SW480 (cell line): ENCODE data around the gene YPEL1.
"Not testable (repeated sequence)": the region's sequence is repeated elsewhere in the genome, so short reads cannot be mapped to it uniquely, and the experiment has no call there.

ENCODE experiments used
- DNase-seq: peaks from one replicate; pipeline ENCODE4 v3.0.0-alpha.2; 2016; ENCODE audit warnings: low spot score

Gene YPEL1

DNA sequence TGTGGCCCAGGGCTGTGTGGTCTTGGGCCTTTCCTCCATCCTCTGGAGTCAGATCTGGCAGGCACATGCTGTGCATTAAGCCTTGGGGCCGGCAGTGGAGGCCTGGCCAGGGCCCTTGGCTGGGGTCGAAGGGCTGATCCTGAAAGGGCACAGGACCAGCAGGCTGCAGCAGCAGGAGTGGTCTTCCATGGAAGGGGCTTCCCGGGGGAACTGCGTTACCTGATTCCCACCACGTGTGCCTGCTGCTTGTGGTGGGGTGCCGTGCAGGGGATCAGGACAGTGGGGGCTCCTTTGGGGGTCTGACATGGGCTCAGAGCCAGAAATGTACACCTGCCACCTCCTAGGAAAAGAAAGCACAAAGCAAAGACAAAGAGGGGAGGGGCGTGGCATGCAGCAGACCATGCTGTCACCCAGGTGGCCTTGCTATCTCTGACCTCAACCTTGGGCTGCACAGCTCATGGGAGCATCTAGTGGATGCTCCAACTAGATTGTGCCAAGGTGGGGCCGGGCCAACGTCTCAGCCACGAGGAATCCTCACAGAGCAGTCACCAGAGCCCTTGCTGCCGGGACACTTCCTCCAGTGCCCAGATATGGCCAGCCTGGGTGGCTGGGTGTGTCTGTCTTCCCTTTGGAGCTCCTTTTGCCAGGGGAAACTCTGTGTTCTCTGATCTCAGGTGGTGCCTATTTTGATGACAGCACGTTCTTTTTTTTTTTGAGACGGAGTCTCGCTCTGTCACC is 17.9 kb upstream of the YPEL1 start:
- no peak for DNase-seq

- DNase-seq, result no peak
Observed at GRCh38 chr22:21752276-21752675, 16.7 kb upstream of the YPEL1 start.

GRCh38 chr22:21745948-21746347 is 10.4 kb upstream of the YPEL1 start:
- no peak for DNase-seq

DNA sequence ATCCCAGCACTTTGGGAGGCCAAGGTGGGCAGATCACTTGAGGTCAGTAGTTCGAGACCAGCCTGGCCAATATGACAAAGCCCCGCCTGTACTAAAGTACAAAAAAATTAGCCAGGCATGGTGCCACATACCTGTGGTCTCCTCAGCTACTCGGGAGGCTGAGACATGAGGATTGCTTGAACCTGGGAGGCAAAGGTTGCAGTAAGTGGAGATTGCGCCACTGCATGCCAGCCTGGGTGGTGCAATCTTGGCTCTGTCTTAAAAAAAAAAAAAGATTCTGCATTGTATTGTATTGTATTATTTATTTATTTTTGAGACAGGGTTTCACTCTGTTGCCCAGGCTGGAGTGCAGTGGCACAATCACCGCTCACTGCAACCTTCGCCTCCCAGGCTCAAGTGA is 9.3 kb upstream of the YPEL1 start:
- not testable (repeated sequence) for DNase-seq

GRCh38 chr22:21741790-21742189 is 6.2 kb upstream of the YPEL1 start:
- no peak for DNase-seq

GRCh38 chr22:21741059-21741458 is 5.5 kb upstream of the YPEL1 start:
- no peak for DNase-seq

- DNase-seq, result no peak
Observed at GRCh38 chr22:21739828-21740377, 4.3 kb upstream of the YPEL1 start.

GRCh38 chr22:21738966-21739365 is 3.4 kb upstream of the YPEL1 start:
- DNase-seq, result no peak

GRCh38 chr22:21738081-21738480 is 2.5 kb upstream of the YPEL1 start:
- no peak for DNase-seq

GRCh38 chr22:21736948-21737347 is 1.4 kb upstream of the YPEL1 start:
- DNase-seq, result no peak

DNA sequence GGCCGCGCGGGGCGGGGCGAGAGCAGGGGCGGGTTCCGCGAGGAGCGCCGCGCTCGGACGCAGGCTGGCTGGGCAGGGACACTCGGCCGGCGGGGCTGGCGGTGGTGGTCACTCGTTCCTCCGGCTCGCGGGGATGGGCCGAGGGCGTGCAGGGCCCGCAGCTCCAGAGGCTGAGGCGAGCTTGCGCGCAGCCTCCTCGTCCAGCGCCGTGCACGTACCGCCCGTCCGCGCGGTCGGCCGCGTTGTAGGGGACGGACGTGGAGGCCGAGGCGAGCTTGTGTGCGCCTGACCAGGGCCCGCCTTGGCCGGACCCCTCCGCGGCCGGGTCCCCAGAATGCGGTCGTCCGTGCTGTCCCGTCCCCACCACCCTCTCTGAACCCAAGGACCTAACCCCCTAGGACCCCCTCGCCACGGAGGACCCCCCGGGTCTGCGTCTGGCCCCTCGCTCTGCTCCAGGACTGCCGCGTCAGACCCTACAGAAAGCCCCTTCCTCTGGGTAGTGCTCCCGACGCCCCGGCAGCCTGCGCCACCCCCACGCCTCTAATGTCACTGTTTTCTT is 569 bp upstream of the YPEL1 start:
- no peak for DNase-seq

GRCh38 chr22:21734540-21735199 is 924 bp downstream of the YPEL1 start:
- DNase-seq, result peak; percentile 31

DNA sequence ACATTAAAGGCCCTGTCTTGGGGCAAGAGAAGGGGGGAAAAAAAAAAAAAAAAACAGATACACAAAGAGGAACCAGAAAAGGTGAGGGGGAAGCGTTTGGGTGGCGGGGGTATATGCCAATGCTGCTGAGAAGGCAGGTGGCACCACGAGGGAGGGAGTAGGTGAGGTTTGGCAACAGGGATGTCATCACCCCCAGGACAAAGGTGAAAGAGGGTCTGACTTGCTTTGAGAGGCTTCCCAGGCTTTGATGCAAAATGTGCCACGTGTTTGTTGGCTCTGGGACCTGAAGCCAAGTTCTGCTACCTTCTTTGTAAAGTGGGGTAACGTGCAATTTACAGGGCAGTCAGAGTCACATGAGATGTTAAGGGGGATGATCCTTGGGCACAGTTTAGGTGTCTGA is 4.1 kb downstream of the YPEL1 start:
- DNase-seq, result no peak

DNA sequence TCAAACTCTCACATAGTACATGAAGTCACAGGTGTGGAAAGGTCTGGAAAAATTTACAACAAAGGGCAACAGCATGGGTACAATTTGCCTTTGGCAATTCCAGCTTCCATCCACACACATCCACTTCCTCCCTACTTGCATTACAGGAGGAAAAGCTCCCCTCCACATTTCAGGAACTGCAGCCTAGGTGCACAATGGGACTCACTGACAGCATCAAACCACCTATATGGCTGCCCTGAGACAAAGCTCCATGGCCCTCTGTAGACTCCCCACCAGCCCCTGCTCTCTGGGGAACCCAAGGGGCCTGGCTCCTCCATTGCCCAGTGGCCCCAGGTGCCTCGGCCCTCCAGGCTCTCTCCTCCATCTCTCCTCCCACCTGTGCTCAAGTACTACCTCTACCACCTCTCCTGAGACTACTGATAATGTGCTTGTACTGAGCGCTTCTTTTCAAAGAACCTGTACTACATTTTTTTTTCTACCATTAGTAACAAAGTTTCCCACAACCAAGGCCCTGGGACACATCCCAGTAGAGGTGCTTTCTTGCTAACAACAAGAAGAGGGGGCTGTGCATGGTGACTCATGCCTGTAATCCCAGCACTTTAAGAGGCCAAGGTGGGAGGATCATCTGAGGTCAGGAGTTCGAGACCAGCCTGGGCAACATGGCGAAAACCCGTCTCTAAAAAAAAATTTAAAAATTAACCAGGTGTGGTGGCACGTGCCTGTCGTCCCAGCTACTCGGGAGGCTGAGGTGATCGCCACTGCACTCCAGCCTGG is 4.9 kb downstream of the YPEL1 start:
- DNase-seq, result no peak

DNA sequence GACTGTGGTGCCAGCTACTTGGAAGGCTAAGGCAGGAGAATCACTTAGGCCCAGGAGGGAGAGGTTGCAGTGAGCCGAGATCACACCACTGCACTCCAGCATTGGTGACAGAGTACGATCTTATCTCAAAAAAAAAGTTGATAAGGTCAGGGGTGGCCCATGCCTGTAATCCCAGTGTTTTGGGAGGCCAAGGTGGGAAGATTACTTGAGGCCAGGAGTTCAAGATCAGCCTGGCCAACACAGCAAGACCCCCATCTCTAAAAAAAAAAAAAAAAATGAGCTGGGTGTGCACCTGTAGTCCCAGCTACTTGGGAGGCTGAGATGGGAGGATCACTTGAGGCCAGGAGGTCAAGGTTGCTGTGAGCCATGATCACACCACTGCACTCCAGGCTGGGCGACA is 6.4 kb downstream of the YPEL1 start:
- not testable (repeated sequence) for DNase-seq

- DNase-seq, result no peak
Observed at GRCh38 chr22:21728270-21728669, 7.3 kb downstream of the YPEL1 start.

DNA sequence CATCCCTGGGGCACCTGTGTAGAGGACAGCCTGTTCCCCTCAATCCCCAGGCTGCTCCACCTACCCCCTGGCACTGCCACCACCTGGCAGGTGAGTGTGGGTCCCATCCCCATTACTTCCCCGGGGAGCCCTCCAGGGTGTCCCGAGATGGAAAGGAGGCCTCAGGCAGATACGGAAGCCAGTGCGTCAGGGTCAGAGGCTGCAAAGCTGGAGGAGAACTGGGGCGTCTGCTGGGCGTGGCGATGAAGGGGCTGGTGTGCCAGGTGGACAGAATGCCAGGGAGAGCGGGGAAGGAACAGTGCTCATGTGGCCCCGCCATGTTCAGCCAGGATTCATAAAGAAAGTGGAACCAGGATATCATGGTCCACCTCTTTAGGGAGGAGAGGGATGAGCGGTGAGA is 7.8 kb downstream of the YPEL1 start:
- no peak for DNase-seq

- no peak for DNase-seq
Observed at GRCh38 chr22:21727159-21727558, 8.4 kb downstream of the YPEL1 start.

- no peak for DNase-seq
Observed at GRCh38 chr22:21726650-21727049, 8.9 kb downstream of the YPEL1 start.

GRCh38 chr22:21725956-21726649 is 9.5 kb downstream of the YPEL1 start:
- no peak for DNase-seq

DNA sequence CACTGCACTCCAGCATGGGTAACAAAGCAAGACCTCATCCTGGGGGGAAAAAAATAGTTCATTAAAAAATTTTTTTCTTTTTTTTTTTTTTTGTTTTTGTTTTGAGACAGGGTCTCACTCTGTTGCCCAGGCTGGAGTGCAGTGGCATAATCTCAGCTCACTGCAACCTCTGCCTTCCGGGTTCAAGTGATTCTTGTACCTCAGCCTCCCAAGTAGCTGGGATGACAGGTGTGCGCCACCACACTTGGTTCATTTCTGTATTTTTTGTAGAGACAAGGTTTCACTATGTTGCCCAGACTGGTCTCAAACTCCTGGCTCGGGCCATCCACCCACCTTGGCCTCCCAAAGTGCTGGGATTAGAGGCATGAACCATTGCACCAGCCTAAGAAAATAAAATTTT is 11.1 kb downstream of the YPEL1 start:
- not testable (repeated sequence) for DNase-seq
